ENCODE measurements around the gene CCDC175. TPM values are rescaled to one million over a fixed set of nuclear protein-coding genes. Genes with fewer than 3 reads are reported as not detected.

CCDC175 gene
- total RNA-seq, 1 experiment from 2014 or later: not detected

DNA sequence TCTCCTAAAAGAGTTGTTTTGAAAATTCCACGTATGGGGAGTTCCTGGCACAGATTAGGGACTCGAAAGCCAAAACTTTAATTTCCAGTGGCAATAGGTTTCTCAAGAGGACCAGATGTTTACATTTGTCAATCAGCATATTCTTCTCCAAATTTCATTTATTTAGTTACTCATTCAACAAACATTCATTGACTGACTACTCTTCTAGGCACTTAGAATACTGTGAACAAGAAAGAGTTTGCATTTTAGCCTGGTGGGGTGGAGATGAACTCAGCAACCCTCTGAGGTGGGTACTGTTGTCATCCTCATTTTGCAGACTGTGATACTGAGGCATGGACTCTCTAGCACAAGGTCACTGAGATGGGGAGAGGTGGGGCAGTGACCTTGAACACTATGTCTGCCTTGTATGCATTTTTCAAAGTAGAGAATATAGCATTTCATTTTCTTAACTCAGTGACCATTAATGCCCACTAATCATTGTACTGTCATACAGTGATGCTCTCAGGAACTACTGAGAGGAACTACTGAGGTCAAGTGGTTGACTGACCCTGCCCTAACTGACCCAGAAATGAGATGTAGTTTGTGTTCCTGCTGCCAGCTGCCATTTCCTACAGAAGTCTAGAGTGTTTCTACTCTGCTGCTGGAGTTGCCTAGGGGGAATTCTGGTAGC, 94.6 kb downstream of the CCDC175 start:
- no peak for DNase-seq (ENCODE audit: low read depth, low spot score)
- ChIA-PET CTCF (interaction anchor here (1.2 kb wide), 1 partner anchor 30 kb away, joined by 4 read pairs; no protein-coding TSS in a partner anchor), RAD21 (ENCODE audit: low non-redundant PET in 1 of 2, low total read pairs in 2 of 2, uncharacterized antibody in 2 of 2, unreplicated experiment in 2 of 2) (no interaction called here), POLR2A (no interaction called here)
- Histone ChIP-seq H3K79me2 (ENCODE audit: insufficient read depth, low read length) (peaks cover 59% of the 10 kb centered on the region), H4K20me1 (ENCODE audit: insufficient read depth) (no peaks in the 10 kb centered on the region), H3K9me2 (ENCODE audit: insufficient read depth) (no peaks in the 10 kb centered on the region), H3K27me3 (ENCODE audit: insufficient read depth, low read length) (no peaks in the 10 kb centered on the region), H3K4me3 (replicated peaks in 1 of 2; ENCODE audit: low read depth in 1 of 2, low read length in 2 of 2) (peak overlapping the region; percentile 81 to 93), H3K4me1 (ENCODE audit: control insufficient read depth in 1 of 2, insufficient read depth in 2 of 2, low read length in 2 of 2) (peaks cover 13 to 33% of the 10 kb centered on the region in 2 experiments), H2AFZ (ENCODE audit: low read depth, low read length, poor library complexity, severe bottlenecking) (no peak overlapping the region), H3K9ac (ENCODE audit: low read length) (peak overlapping the region; percentile 90), H3K36me3 (ENCODE audit: control insufficient read depth in 1 of 2, insufficient read depth in 2 of 2, low read length in 2 of 2) (peaks cover 2 to 5% of the 10 kb centered on the region in 2 experiments; a peak in 2 of 4 replicates), H3K4me2 (ENCODE audit: low read length) (peak overlapping the region; percentile 96), H3K27ac (ENCODE audit: low read depth, low read length) (peak overlapping the region; percentile 87; the same call in 1 of the 2 replicates), H3K9me3 (ENCODE audit: control insufficient read depth in 1 of 2, insufficient read depth in 1 of 2, low read depth in 1 of 2, low read length in 2 of 2) (no peaks in the 10 kb centered on the region)
- BruUV-seq (replicated peaks): no TSS peak
- TF ChIP-seq POLR2A (IDR thresholded peaks at IDR 0.05; ENCODE audit: borderline replicate concordance, extremely low read depth, insufficient read depth, insufficient read length): no peak
- TF ChIP-seq CBX3 (IDR thresholded peaks at IDR 0.05; ENCODE audit: low read depth): no peak
- TF ChIP-seq MAX (IDR thresholded peaks at IDR 0.05): no peak
- no peak for TF ChIP-seq RAD21 (IDR thresholded peaks at IDR 0.05; ENCODE audit: low read depth)
- TF ChIP-seq YY1 (IDR thresholded peaks at IDR 0.05; ENCODE audit: extremely low read depth, insufficient replicate concordance, low read depth, low read length): no peak
- no peak for TF ChIP-seq EGR1 (IDR thresholded peaks at IDR 0.05; ENCODE audit: low read depth)
- no peak for TF ChIP-seq ZFX (IDR thresholded peaks at IDR 0.05)
- no peak for TF ChIP-seq SP1 (IDR thresholded peaks at IDR 0.05; ENCODE audit: low read depth)
- no peak for TF ChIP-seq JUND (IDR thresholded peaks at IDR 0.05)
- TF ChIP-seq, protein P1, sequence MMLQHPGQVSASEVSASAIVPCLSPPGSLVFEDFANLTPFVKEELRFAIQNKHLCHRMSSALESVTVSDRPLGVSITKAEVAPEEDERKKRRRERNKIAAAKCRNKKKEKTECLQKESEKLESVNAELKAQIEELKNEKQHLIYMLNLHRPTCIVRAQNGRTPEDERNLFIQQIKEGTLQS (IDR thresholded peaks at IDR 0.05): no peak
- TF ChIP-seq REST (IDR thresholded peaks at IDR 0.05; ENCODE audit: low read depth): no peak
- no peak for TF ChIP-seq SRF (IDR thresholded peaks at IDR 0.05; ENCODE audit: low read depth)
- intact Hi-C loops (cut with micrococcal nuclease): no loop called here
- ATAC-seq: no peak

Measured in HCT116 (cell line).